ENCODE results near the gene LAMTOR2.

Gene LAMTOR2

DNA sequence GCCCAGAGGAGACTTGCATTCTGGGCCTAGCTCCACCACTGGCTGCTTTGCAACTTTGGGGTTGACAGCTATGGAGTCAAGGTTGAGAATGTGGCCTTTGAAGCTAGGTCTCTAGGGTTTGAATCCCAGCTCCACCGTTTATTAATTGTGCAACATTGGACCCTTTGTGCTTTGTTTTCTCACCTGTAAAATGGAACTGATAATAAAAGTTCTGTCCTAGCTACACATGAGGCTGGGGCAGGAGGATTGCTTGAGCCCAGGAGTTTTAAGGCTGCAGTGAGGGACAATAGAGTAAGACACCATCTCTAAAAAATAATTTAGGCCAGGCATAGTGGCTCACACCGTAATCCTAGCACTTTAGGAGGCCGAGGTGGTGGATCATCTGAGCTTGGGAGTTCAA, 44.7 kb downstream of the LAMTOR2 start:
- no peak for DNase-seq

DNA sequence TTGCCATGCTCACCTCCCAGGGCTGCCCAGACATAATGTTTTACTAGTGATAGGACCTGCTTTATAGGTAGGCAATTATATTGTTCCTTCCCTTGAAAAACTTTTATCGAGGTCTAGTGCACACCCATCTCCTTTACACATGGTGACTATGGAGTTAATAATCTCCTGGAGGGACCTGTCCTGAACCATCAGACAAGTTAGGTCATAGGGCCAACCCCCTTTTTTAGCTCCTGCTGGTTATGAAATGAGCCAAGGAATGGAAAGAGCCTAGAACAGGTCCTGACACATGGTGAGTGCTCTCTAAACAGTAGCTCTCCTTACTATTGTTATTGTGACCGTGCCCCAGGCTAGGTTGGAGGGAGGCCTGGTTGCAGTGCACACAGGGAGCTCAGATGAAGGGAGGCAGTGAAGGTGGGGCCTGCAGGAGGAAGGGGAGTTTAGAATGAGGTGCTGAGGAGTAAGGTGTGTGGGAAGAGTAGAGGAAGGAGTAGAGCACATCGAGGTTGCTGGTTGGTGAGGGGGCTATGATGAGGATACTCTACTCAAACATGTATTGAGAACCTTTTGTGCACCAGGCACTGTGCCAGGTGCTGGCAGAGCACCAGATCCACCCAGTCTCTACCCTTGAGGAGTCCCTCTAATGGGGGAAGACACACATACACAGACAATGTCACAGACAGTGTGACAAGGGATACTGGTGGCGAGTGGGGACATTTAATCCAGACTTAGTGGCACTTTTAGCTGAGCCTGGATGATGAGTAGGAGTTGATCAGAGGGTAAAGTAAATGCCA, 45.8 kb downstream of the LAMTOR2 start:
- no peak for DNase-seq

DNA sequence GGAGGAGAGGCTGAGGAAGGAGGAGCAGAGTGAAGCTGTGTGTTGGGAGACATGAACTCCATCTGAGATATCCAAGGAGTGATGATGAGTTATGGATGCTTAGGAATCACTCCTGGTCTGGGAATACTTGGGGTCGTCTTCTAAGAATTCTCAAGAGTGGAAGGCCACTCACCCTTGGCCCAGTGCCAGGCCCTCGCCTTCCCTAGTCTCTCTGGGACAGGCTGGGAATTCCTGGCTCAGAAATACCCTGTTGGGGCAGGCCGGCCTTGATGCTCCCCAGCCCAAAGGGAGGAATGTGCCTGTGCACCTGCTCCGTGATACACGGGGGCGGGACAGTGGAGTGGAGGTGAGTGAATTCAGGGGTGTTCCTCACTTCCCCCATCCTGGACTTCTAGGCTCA, 47.3 kb downstream of the LAMTOR2 start:
- no peak for DNase-seq

DNA sequence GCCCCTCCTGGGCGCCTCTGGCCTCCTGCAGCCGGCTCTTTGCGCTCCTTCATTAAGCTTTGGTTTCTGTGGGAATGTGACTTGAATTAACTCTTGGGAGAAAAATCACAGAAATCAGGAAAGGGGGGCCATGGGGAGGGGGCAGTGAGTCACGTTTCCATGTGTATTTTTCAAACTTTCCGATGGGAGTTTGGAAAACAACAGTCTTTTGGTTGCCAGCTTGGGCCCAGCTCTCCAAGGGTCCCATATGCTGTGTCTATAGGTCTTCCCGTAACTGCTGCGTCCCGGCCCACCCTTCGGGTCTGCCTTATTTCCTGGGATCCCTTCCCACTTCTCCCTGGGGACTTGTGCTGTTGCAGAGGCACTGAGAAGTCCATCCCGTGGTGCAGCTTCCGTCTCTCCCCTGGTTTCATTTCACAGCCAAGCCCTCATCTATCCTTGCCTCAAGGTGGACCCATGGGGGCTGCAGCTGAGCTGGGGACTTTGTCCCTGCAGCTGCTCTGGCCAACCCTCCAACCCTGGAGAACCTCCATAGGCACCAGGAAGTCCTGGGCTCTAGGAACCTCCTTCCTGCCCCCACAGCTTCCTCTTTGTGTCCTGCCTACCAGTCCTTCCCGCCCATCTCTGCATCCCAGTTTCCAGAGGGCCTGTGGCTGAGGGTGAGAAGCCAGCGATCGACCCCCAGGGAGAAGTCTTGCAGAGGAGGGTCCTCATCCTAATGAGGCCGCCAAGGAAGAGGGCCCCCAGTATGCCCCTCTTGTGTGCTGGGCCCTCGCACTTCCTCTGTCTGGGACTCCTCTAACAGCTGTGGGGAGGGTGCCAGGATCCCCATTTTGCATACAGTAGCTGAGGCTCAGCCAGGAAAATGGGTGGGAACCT, 48.3 kb downstream of the LAMTOR2 start:
- DNase-seq = peak; percentile 58

DNA sequence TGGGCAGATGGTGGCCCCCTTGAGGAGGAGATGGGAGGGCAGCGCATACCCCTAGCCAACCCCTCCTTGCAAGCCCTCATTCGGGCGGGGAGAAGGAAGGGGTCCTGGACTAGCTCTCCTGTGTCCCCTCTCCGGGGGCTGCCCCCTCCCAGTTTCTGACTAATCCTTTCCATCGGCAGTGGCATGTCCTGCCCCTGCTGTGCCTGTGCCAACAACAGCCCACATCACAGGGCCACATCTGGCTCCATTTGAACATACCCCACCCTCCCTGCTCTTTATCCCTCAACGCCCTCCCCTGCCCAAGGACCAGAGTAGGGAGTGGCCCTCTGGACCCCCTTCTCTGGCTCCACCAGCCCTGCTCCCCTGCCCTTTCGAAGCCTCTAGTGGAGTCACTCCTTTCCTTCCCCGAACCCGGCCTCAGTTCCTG, 49.0 kb downstream of the LAMTOR2 start:
- DNase-seq = peak; percentile 20

DNA sequence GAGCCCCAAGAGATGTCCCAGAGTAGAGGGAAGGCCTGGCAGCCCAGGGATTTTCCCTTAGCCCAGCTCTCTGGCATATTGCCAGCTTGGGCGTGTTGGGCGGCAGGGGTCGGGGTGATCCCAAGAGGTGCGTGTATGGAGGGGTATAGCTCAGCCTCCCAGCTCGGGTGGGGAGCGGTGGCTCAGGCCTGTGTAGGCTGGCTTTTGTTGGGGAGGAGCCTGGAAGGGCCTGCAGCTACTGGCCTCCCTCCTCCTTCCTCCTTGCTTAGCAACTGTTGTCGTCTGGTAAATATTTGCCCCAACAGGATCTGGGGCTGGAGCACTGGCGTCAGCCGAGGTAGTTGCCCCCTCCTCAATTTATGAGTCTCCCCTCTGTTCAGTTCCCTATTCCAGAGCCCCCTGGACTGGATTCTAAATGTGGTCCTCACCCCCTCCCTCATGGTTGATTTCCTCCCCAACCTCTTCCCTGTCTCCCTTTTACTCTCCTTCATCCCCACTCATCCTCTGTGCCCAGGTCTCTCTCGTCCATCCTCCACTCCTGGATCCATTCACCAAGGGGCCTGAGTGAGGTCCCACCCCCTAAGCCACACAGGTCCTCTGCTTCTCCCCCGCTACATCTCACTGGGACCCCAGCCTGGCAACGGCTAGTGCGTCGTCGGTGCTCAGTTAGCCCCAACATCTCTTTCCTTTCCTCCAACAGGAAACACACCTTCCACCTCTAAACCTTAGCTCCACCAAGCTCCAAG, 49.7 kb downstream of the LAMTOR2 start:
- peak; percentile 56 for DNase-seq

DNA sequence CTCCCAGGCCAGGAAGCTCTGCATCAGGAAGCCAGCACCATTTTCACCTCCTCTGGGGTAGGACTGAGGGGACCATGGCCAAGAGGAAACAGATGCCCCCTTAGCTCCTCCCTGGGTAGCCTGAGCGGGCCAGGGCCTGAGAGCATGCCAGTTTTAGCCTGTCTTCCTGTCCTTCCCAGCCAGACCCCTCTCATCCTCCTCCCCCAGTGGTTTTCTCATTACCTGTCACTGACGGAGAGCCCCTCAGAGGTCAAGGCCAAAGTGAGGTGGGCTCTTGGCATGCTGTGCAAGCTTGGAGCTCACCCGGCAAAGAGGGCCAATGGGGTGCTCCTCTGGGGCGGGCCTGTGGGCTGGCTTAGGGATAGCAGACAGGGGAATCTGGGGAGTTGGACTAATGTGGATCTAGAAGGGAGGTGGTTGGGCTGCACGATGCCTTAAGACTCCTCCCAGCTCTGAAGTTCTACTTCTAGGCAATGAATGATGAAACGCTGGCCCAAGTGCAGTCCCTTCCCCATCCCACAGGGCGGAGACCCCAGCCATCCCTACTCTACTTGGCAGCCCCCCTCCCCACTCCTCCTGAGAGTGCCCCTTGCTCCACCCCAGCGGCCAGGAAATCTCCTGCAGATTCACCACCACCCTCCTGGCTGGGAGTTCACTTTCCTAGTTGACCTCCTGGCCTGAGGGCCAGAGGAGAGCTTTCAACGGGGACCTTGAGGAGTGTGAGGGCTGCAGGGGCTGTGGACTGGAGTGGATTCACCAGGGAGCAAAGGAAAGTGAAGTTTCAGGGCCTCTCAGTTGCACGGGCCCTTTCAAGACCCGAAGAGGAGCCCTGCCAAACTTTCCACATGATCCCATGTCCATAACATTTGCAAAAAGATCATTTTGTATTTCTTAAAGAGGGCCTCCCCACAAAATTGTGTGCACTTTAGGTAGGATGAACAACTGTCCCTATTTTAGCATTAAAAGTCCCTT, 50.6 kb downstream of the LAMTOR2 start:
- DNase-seq = no peak

DNA sequence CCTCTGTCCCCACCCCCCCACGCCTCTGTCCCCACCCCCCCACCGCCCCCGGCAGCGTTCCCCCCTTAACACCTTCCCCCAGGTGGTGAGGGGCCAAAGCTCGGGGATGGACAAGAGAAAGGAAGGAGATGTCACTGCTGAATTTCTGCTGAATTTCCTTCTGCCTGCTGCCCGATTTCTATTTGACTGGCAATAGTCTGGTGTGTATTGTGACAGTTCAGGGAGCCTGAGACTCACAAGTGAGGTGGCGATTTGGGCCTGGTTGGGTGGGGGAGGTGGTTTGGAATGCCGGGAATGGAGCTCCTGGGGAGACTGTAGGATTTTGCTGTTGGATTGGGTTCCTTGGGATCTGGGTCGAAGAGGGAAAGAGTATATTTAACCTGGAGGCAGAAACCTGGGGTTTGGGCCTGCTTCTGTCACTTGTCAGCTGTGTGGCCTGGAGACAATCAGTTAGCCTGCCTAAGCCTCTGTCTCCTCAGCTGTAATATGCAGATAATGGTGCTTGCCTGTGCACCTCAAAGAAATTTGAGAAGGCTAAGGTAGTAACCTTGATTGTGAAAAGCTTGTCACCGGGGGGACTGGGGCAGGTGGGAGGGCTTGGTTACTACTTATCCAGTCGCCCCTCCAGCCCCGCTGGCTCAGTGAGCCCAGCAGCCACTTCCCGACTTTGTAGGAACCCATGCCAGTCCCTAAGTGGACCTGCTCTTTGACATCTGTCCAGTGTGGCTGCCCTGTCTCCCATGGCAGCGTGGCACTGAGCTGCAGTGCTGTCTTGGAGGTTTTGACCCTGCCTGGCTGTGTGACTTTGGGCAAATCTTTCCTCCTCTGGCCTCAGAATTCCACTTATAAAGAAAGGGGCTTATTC, 52.3 kb downstream of the LAMTOR2 start:
- DNase-seq = peak; percentile 43

DNA sequence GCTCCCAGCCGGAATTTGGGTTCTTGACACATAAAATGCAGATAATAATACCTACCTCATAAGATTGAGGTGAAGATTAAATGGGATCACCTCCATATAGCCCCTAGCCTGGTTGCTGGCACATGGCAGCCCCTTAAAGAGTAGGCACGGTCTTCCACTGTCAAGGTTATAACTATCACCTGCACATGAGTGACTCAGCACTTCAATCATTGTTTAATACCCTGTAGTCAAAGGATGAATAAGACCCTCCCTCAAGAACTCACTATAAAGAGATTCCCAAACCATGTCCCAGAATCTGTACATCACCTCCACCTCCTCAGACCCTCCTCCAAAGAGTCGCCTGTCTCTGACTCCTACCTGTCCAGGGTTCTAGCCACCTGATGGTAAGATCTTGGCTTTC, 53.5 kb downstream of the LAMTOR2 start:
- DNase-seq = no peak

All from inflammatory macrophage treated with lipopolysaccharide for 4 hours (primary cell).